GM12892 (cell line): ENCODE results near the gene MFNG.

ENCODE experiments used
- DNase-seq: peaks from one replicate; pipeline ENCODE4 v3.0.0; 2011; ENCODE audit not compliant: insufficient read length
- FAIRE-seq: peaks from 2 replicates; lab custom pipeline; 2011; peaks lifted over from hg19 to GRCh38; lab: Jason Lieb, UNC
- POLR2A ChIP-seq: IDR thresholded peaks from 2 replicates; pipeline ENCODE4 v1.6.1; 2011; ENCODE audit warnings: low read depth, low read length, control low read depth
- POLR2AphosphoS5 ChIP-seq: IDR thresholded peaks from 2 replicates; pipeline ENCODE4 v1.6.1; 2011; ENCODE audit warnings: low read depth, low read length, control low read depth
- TAF1 ChIP-seq: IDR thresholded peaks from 2 replicates; pipeline ENCODE4 v1.6.1; 2011; ENCODE audit warnings: low read depth, mild to moderate bottlenecking, control low read depth, low read length, borderline replicate concordance

MFNG gene

DNA sequence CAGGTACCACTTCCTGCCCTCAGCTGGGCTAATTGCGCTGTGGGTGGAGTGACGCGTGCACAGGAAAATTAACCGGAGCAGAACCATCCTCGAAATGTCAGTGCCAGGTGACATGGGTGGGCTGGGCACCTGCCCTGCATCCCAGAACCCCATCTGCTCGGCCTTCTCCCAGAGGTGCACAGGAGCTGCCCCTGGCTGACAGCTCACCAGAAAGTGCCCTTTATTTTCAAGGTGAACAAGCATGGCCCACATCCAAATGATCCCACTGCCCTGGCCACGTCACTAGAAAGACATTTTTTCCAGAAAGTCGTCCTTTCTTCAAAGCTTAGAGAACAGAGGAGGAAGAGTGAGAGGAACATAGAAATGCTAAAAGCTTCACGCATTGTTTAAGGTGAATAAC is 54.8 kb downstream of the MFNG start:
- DNase-seq (no peak), FAIRE-seq (no peak)
- TF ChIP-seq TAF1 = no peak
- TF ChIP-seq POLR2AphosphoS5 = no peak
- no peak for TF ChIP-seq POLR2A

DNA sequence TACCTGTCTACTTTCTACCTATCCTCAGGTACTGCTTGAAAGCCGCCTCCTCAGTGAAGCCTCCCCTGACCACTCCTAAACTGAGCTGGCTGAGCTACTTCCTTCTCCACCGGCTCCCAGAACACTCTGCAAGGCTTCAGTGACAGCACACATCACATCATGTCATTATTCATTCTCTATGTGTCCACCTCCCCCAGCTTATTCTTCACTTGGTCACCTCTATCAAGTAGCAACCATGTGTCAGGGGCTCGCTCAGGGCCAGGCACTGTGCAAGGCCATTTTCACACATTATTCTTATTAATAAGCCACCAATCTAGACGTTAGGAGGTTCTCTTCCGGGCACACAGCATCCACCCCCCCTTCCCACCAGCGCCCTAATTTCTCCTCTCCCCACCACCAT is 55.2 kb downstream of the MFNG start:
- FAIRE-seq = no peak
- no peak for TF ChIP-seq POLR2AphosphoS5
- TF ChIP-seq POLR2A = no peak
- no peak for TF ChIP-seq TAF1

GRCh38 chr22:37428649-37429586 is 57.3 kb downstream of the MFNG start:
- FAIRE-seq (peak; percentile 72), DNase-seq (peak; percentile 71)
- TF ChIP-seq TAF1 = no peak
- no peak for TF ChIP-seq POLR2AphosphoS5
- TF ChIP-seq POLR2A = no peak

More for the DNA sequence above, 55.2 kb downstream of the MFNG start:
- DNase-seq = no peak

DNA sequence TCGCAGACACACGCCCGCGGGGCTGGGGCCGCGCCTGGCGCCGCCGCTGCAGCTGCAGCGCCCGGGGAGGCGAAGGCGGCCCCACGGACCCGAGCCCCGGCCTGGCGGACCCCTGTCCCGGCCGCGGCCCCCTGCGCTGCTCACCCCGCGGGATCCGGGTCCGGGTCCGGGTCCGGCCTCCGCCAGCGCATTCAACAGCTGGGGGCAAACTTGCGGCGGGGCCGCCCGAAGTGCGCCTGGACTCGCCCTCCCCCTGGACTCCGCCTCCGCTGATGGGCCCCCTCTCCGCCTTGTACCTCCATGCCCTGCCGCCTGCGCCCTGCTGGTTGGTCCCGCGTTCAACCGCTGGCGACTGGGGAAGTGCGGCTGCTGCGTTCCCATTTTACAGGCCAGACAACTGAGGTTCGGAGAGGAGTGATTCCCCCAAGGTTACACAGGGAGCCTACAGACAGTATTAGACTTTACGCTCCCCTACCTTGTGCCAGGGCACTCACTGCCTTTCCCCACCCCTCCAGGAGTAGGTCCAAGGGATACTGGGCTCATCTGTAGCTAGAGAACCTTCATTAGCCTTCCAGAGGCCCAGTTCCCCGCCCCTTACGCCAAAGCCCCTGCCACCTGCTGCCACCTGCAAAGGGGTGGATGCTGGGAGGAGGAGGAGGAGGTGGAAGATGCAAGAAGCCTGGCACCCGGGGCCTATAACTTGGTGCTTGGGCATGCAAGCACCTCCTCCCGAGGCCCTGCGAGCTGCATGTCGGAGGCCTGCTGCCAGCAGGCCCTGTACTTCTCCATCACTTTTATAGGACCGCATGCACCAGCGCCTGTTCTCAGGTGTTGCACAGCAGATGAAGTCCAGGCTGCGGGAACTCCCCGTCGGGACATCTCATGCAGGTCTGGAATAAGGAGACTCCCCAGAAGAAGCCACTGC is 58.2 kb downstream of the MFNG start:
- FAIRE-seq (no peak), DNase-seq (no peak)
- TF ChIP-seq POLR2AphosphoS5 (no peak), TAF1 (no peak), POLR2A (no peak)

GRCh38 chr22:37427135-37427710 is 59.0 kb downstream of the MFNG start, which contains the start of gene ELFN2:
Gene ELFN2, minus strand, starts transcription at chr22:37427479. Its CDS starts 51,945 bp downstream, at chr22:37375534.
- no peak for TF ChIP-seq POLR2AphosphoS5
- no peak for TF ChIP-seq POLR2A
- no peak for TF ChIP-seq TAF1
- DNase-seq (no peak), FAIRE-seq (no peak)

DNA sequence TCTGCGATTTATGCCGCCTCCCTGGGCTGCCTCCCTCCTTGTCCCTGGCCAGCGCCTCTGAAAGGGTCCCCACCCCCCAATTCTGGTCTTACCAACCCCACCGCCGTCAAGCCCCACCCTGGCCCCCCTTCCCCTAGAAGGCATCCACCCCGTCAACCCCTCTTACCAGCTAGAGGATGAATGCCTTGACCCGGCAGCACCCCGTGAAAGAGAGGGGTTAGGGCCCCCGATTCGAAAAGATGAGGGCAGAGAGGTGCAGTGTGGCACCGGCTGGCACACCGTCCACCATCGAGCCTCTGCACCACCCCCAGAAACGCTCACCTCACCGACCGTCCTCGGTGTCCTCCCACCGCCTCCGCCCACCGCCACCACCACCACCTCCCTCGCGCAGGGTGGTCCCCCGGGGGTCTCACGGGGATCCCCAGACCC is 59.5 kb downstream of the MFNG start:
- no peak for TF ChIP-seq TAF1
- no peak for TF ChIP-seq POLR2AphosphoS5
- no peak for TF ChIP-seq POLR2A
- DNase-seq (no peak), FAIRE-seq (no peak)

DNA sequence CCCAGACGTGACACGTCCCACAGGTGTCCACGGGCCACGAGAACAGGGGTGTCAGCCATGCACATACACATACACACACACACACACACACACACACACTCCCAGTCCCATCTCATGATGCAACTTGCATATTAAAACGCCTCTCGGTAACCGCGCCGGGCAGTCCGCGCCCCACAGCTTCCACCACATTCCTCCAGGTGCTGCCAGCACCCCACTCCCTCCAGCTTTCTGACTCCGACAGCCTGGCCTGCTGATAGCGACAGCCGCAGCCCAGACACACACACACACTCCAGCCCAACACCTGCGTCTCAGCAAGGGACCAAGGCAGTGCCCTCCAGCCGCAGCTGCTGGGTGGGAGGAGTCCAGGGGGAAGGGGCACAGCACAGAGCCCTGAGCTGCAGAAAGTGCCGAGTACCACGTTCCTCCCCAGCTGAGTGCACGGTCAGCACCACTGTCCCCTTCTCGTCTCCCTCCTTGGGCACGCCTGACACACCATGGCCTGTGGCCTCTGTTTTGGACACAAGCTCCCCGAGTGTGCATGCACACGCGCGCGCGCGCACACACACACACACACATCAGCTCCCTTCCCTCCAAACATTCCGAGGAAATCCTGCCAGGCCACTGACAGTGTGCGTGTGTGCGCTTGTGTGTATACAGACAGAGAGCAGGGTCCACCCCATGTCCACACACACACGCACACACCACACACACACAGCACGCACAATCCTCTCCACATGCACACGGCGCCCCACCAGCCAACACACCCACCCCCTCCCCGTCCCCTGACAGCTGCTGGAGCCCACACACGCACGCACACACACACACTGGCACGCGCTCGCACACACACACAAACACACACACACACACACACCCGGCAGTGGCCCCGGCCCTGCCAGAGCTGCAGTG is 60.1 kb downstream of the MFNG start:
- no peak for DNase-seq
- no peak for TF ChIP-seq POLR2AphosphoS5
- no peak for TF ChIP-seq POLR2A
- TF ChIP-seq TAF1 = no peak
- no peak for FAIRE-seq

- TF ChIP-seq POLR2A (no peak), TAF1 (no peak), POLR2AphosphoS5 (no peak)
- no peak for FAIRE-seq
- no peak for DNase-seq
These were observed 60.8 kb downstream of the MFNG start for GRCh38 chr22:37425369-37425768.

DNA sequence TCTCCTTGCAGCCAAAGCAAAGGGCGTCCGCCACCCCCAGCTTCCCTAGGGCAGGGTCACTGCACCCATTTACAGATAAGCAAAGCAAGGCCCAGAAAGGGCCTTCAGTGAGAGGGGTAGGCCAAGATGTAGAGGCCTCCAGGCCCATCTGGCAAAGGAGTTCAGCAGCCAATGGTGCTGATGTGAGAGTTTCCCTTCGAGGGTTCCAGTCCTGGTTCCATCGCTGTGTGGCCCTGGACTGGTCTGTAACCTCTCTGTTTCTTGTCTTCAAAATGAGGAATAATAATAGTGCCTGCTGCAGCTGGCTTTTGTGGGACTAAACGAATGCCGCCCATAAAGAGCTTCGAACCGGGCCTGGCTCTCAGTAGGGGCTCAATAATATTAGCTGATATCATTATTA is 62.9 kb downstream of the MFNG start:
- DNase-seq (no peak), FAIRE-seq (no peak)
- TF ChIP-seq POLR2A (no peak), TAF1 (no peak), POLR2AphosphoS5 (no peak)

DNA sequence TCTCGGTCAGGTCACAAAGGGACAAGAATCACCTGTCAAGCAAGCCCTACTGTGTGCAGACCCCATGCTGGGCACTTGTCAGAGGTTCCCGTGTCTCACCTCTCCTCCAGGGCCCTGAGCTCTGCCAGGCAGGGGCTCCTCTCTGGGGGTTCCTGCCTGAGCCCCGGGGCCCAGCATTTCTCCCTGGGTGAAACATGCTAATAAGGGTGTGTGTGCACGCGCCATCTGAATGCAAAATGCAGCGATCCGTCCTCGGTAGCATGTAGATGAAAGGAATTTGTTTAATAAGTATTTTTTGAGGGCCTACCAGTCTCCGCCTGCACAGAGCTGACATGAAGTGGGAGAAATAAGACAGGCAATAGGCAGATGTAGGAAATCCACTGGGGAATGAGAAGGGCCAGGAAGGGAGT is 64.7 kb downstream of the MFNG start:
- TF ChIP-seq POLR2AphosphoS5 (no peak), POLR2A (no peak), TAF1 (no peak)
- DNase-seq (no peak), FAIRE-seq (no peak)
